Measurements from ENCODE around the gene OLFML2A.
A peak's percentile ranks its signal among the peaks of the same experiment; 100 is the strongest.
"Not testable (repeated sequence)": the region's sequence is repeated elsewhere in the genome, so short reads cannot be mapped to it uniquely, and the experiment has no call there.

The OLFML2A gene

GRCh38 chr9:124831642-124832364 lies 54.9 kb downstream of the OLFML2A start:
- DNase-seq: no peak

DNA sequence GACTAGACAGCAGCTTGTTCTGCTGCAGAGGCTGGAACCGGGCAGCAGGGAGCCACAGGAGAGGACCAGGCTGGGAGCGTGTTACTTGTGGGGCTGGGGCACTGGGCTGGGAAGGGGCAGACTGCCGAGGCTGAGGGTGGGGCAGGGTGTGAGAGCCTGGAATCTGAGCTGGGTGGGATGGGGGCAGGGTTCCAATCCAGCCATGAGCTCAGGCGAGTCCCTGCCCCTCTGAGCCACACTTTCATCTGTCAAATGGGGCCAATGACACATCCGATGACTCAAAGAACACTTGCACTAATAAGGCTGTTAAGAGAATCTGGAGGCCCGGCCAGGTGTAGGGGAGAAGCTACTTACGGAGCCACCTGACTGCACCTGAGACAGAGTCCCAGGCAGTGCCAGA lies 57.7 kb downstream of the OLFML2A start:
- no peak for DNase-seq

DNA sequence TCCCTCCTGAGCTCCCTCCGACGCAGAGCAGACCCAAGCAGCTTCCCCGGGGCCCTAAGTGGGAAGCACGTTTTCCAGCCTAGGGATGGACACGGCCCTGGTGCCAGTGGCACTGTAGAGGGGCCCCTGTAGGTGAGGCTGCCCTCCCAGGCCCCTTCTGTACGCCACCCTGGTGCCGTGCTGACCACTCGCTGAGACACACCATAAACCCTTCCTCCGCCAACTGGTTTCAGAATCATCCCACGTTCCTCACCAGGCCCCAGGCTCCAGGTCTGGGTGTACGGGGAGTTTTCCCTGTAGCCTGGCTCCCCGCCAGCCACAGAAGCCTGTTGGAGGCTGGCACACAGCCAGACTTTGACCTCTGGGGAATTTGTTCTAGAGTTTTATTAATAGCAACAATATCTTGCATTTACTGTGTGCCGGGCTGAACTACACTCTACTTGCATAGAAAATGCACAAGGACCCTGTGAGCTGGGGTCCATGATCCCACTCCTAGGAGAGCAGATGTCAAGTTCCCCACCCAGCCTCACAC lies 58.2 kb downstream of the OLFML2A start:
- no peak for DNase-seq

GRCh38 chr9:124838132-124838531 lies 61.2 kb downstream of the OLFML2A start:
- not testable (repeated sequence) for DNase-seq

GRCh38 chr9:124838567-124839275 lies 61.8 kb downstream of the OLFML2A start:
- not testable (repeated sequence) for DNase-seq

DNA sequence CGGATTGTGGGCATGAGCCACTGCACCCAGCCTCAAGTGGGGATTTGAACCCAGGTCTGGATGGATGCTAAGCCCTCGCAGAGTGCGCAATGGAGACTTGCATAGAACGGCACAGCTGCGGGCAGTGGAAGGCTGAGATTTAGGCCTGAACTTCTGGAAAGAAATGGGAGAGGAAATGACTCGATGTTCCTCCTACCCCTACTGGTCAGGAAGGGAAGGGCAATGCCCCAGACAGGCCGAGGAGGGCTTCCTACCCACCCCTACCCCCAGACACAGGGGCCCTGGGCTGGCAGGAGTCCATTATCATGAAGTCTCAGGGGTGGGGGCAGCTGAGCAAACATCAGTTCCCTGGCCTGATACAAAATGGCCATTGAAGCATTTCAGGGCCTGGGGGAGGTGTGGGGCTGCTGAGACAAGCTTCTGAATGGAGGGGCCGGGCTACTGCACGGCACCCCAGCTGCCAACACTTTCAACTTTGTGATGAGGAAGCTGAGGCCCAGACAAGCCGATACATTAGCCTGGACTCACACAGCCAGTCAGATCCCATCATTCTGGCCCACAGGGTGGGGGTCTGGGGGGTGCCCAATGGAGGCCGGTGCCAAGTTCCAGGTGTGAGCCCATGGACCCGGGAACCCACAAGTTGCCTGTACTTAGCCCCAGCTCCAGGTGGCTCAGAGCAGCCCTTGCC lies 62.8 kb downstream of the OLFML2A start:
- DNase-seq: no peak

GRCh38 chr9:124840300-124840833 lies 63.4 kb downstream of the OLFML2A start:
- DNase-seq: no peak

DNA sequence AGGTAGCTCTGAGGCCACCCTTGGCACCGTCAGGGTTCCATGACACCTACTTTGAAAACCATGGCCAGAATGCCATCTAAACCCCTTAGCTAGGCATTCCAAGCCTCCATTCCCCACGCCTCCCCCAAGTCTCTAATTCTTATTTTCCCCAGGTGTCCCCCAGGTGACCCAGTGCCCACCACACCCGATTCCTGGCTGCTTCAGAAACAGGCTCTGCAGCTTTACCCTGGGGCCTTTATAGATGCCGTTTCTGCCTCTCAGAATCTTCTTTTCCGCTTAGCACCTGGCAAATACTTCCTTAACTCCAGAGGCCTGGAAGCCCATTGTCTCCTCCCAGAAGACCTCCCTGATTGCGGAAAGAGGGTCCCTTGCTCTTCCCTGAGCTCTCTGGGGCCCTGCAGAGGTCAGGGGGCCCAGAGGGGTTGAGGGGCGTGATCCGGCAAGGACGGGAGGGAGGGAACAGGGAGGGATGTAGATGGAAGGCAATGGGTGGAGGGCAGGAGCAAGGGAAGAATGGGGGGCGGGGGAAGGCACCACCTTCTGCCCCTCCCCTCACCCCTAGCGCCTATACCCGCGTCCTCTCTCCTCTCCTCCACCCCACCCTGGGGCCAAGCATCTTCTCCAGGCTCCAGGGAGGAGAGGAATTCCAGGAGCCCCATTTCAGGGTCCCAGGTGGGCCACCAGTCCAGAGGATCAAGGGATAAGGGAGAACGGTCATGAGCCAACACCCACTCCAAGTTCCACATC lies 64.3 kb downstream of the OLFML2A start:
- no peak for DNase-seq

GRCh38 chr9:124843456-124844034 lies 66.6 kb downstream of the OLFML2A start:
- DNase-seq: no peak

- DNase-seq: no peak
Observed at GRCh38 chr9:124844291-124844690, 67.4 kb downstream of the OLFML2A start.

DNA sequence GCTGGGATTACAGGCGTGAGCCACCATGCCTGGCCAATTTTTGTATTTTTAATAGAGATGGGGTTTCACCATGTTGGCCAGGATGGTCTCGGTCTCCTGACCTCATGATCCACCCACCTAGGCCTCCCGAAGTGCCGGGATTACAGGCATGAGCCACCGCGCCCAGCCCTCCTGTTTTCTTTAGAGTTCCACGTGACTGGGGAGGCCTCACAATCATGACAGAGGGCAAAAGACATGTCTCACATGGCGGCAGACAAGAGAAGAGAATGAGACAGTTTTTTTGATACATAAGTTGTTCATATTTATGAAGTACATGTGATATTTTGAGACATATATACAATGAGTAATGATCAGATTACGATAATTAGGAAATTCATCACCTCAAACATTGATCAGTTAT lies 69.5 kb downstream of the OLFML2A start:
- not testable (repeated sequence) for DNase-seq

GRCh38 chr9:124846969-124847368 lies 70.0 kb downstream of the OLFML2A start:
- DNase-seq: no peak

GRCh38 chr9:124849801-124850200 lies 72.9 kb downstream of the OLFML2A start:
- no peak for DNase-seq

DNA sequence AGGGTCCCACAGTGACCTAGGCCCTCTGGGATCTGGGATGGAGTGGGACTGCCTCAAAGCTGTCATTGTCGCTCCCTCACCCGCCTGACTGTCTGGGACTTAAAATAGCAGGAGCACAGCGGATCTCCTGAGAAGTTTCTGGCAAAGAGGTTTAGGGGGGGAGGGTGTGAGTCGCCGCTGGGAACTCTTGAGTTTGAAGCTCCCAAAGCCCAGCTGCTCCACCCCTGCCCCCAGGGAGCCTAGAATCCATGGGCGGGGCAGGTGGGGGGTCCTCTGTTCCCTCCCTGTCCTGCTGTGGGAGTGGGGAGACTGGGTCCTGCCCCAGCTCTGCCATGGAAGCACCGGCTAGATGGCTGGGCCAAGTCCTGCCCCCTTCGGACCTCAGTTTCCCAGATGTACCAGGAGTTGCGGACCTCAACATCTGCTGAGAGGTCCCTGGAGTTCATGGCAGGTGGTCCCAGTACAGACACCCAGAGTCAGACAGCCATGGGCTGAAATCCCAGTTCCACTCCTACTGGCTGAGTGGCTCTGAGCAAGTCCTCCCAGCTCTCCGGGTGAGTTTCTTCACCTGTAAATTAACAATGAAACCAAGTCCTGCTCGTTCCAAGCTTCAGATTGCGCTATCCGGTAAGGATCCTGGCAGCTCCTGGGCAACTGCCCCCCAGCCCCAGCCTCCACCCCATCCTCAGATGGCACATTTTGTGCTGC lies 75.3 kb downstream of the OLFML2A start:
- no peak for DNase-seq

GRCh38 chr9:124852829-124853531 lies 76.0 kb downstream of the OLFML2A start, which contains the start of gene WDR38:
Gene WDR38 (plus strand): TSS chr9:124853460. CDS start chr9:124853532, 72 bp downstream.
- peak; percentile 56 to 64 (median 60) for DNase-seq

- DNase-seq: no peak
Observed at GRCh38 chr9:124853605-124854143, 76.7 kb downstream of the OLFML2A start.

GRCh38 chr9:124854161-124854560 lies 77.2 kb downstream of the OLFML2A start:
- no peak for DNase-seq

- DNase-seq: no peak
Observed at GRCh38 chr9:124854822-124855221, 77.9 kb downstream of the OLFML2A start.

- no peak for DNase-seq
Observed at GRCh38 chr9:124855566-124855943, 78.6 kb downstream of the OLFML2A start.
